Mesenchymal stem cell (in vitro differentiated cells and primary cell): ENCODE measurements around the gene POU4F3.

Experiments
- DNase-seq: peaks from one replicate; pipeline ENCODE4 v3.0.0-alpha.2; 2013
- H2AFZ ChIP-seq: one replicate; pipeline ENCODE4 v1.6.1; 2013; ENCODE audit warnings: low read depth, mild to moderate bottlenecking, control low read depth, inconsistent platforms, low read length, moderate library complexity
- H2AK5ac ChIP-seq: 2 replicates; pipeline ENCODE4 v1.6.1; 2013; ENCODE audit warnings: low read length, moderate library complexity, mild to moderate bottlenecking, inconsistent platforms; ENCODE audit not compliant: severe bottlenecking
- H2BK120ac ChIP-seq: one replicate; pipeline ENCODE4 v1.6.1; 2013; ENCODE audit warnings: low read depth, mild to moderate bottlenecking, inconsistent platforms, low read length, moderate library complexity
- H2BK12ac ChIP-seq, 2 experiments: one replicate each; pipeline ENCODE4 v1.6.1; 2013; ENCODE audit warnings: inconsistent platforms in 2 of 2, low read length in 2 of 2, mild to moderate bottlenecking in 2 of 2, moderate library complexity in 2 of 2, control low read depth in 1 of 2
- H2BK15ac ChIP-seq: one replicate; pipeline ENCODE4 v1.6.1; 2013; ENCODE audit warnings: mild to moderate bottlenecking, low read depth, inconsistent platforms; ENCODE audit not compliant: poor library complexity, severe bottlenecking
- H2BK5ac ChIP-seq: 2 replicates; pipeline ENCODE4 v1.6.1; 2013; ENCODE audit warnings: low read depth, mild to moderate bottlenecking, low read length, control low read depth, inconsistent platforms; ENCODE audit not compliant: poor library complexity, severe bottlenecking
- H3K14ac ChIP-seq, 2 experiments: one replicate each; pipeline ENCODE4 v1.6.1; 2013; ENCODE audit warnings: inconsistent platforms in 2 of 2, low read length in 2 of 2, control low read depth in 1 of 2, mild to moderate bottlenecking in 1 of 2, moderate library complexity in 1 of 2
- H3K18ac ChIP-seq, 2 experiments: one replicate each; pipeline ENCODE4 v1.6.1; 2013; ENCODE audit warnings: inconsistent platforms in 2 of 2, low read length in 2 of 2, control low read depth in 1 of 2, low read depth in 1 of 2, mild to moderate bottlenecking in 1 of 2
- H3K23ac ChIP-seq, 2 experiments: one replicate each; pipeline ENCODE4 v1.6.1; 2013; ENCODE audit warnings: inconsistent platforms in 2 of 2, low read length in 2 of 2, mild to moderate bottlenecking in 2 of 2, moderate library complexity in 2 of 2, control low read depth in 1 of 2
- H3K27ac ChIP-seq: 2 replicates; pipeline ENCODE4 v1.5.1; 2013; ENCODE audit warnings: mild to moderate bottlenecking, moderate library complexity, low read length, control low read depth, inconsistent platforms; ENCODE audit not compliant: poor library complexity, severe bottlenecking
- H3K27me3 ChIP-seq, 2 experiments: 2 replicates each; pipeline versions ENCODE4 v1.6.1 to v1.7.0; 2013; ENCODE audit warnings: low read length in 2 of 2, mild to moderate bottlenecking in 2 of 2, moderate library complexity in 2 of 2, control low read depth in 1 of 2, inconsistent platforms in 1 of 2; ENCODE audit not compliant: control insufficient read depth in 1 of 2, insufficient read depth in 1 of 2
- H3K36me3 ChIP-seq, 2 experiments: 2 replicates each; pipeline versions ENCODE4 v1.6.1 to v1.7.0; 2013; ENCODE audit warnings: low read length in 2 of 2, control low read depth in 1 of 2, inconsistent platforms in 1 of 2, low read depth in 1 of 2, mild to moderate bottlenecking in 1 of 2; ENCODE audit not compliant: insufficient read depth in 2 of 2, control insufficient read depth in 1 of 2
- H3K4ac ChIP-seq, 2 experiments: one replicate each; pipeline ENCODE4 v1.6.1; 2013; ENCODE audit warnings: inconsistent platforms in 2 of 2, low read length in 2 of 2, mild to moderate bottlenecking in 2 of 2, moderate library complexity in 2 of 2, control low read depth in 1 of 2, low read depth in 1 of 2
- H3K4me1 ChIP-seq: 2 replicates; pipeline ENCODE4 v1.6.1; 2013; ENCODE audit warnings: low read depth, low read length, control low read depth; ENCODE audit not compliant: control insufficient read depth, insufficient read depth
- H3K4me2 ChIP-seq: 2 replicates; pipeline ENCODE4 v1.6.1; 2013; ENCODE audit warnings: low read length, mild to moderate bottlenecking, inconsistent platforms; ENCODE audit not compliant: poor library complexity, severe bottlenecking
- H3K4me3 ChIP-seq, 2 experiments: 2 replicates each; pipeline versions ENCODE4 v1.5.1 to v1.7.0; 2013; ENCODE audit warnings: low read length in 2 of 2, mild to moderate bottlenecking in 2 of 2, control low read depth in 1 of 2, low read depth in 1 of 2; ENCODE audit not compliant: insufficient read depth in 1 of 2
- H3K79me1 ChIP-seq: replicated peaks from 2 replicates; pipeline ENCODE4 v1.6.1; 2013; ENCODE audit warnings: mild to moderate bottlenecking, control low read depth, low read length, inconsistent platforms; ENCODE audit not compliant: poor library complexity, severe bottlenecking
- H3K9ac ChIP-seq: 2 replicates; pipeline ENCODE4 v1.7.0; 2013; ENCODE audit warnings: mild to moderate bottlenecking, low read length, moderate library complexity
- H3K9me3 ChIP-seq: 2 replicates; pipeline ENCODE4 v1.7.0; 2013; ENCODE audit warnings: mild to moderate bottlenecking, low read length; ENCODE audit not compliant: control insufficient read depth
- H4K8ac ChIP-seq: one replicate; pipeline ENCODE4 v1.6.1; 2013; ENCODE audit warnings: inconsistent platforms, mild to moderate bottlenecking, low read length, moderate library complexity
- H4K91ac ChIP-seq: one replicate; pipeline ENCODE4 v1.6.1; 2013; ENCODE audit warnings: mild to moderate bottlenecking, low read length, inconsistent platforms
- WGBS: methylation state at CpG from one replicate; pipeline ENCODE4 v1.1.7; 2013; ENCODE audit warnings: mixed read lengths; 5-methylcytosine and 5-hydroxymethylcytosine counted together

The POU4F3 gene

GRCh38 chr5:146376821-146377220, 38.2 kb downstream of the POU4F3 start:
- 72% methylated on average over 2 of the region's 2 CpGs for WGBS
- no peak for DNase-seq
- no peak overlapping the region for H2BK12ac ChIP-seq
- peaks cover 22 to 30% of the 10 kb centered on the region in 2 experiments for H3K27me3 ChIP-seq
- H3K79me1 ChIP-seq = no peaks in the 10 kb centered on the region
- no peak overlapping the region for H3K4me2 ChIP-seq
- H4K8ac ChIP-seq = no peak overlapping the region
- H3K4me3 ChIP-seq = no peak overlapping the region
- no peak overlapping the region for H3K23ac ChIP-seq
- no peaks in the 10 kb centered on the region for H3K9me3 ChIP-seq
- no peak overlapping the region for H3K9ac ChIP-seq
- no peak overlapping the region for H2BK120ac ChIP-seq
- no peak overlapping the region for H3K14ac ChIP-seq
- no peak overlapping the region for H2BK15ac ChIP-seq
- no peaks in the 10 kb centered on the region for H3K4me1 ChIP-seq
- no peak overlapping the region for H3K27ac ChIP-seq
- H4K91ac ChIP-seq = no peak overlapping the region
- H3K4ac ChIP-seq = no peak overlapping the region
- H2BK5ac ChIP-seq = no peak overlapping the region
- no peaks in the 10 kb centered on the region for H3K36me3 ChIP-seq
- no peak overlapping the region for H2AK5ac ChIP-seq
- no peak overlapping the region for H2AFZ ChIP-seq
- H3K18ac ChIP-seq = no peak overlapping the region

DNA sequence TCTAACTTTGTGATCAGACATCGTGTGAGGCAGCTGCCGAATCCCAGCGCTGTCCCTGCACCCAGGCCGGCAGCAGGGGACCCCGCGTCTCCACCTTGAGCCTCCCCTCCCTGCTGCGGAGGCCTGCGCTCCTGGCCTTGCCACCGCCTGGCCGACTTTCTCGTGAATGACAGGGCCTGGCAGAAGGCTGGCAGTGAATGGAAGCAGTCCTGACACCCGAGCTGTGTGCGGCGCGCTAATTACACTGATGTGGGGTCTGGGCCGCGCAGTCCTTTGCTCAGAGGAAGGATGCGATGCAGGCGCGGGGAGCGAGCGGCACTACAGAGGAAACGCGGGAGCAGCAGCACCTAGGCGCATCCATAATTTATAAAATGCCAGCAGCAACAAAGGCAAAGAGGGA, 40.3 kb downstream of the POU4F3 start:
- no peak for DNase-seq
- no peak overlapping the region for H2BK12ac ChIP-seq
- H3K9ac ChIP-seq = no peak overlapping the region
- no peak overlapping the region for H2BK120ac ChIP-seq
- no peaks in the 10 kb centered on the region for H3K79me1 ChIP-seq
- peaks cover 19 to 30% of the 10 kb centered on the region in 2 experiments for H3K27me3 ChIP-seq
- H2BK15ac ChIP-seq = no peak overlapping the region
- H2AFZ ChIP-seq = no peak overlapping the region
- no peaks in the 10 kb centered on the region for H3K36me3 ChIP-seq
- WGBS = 51% methylated on average over 25 of the region's 25 CpGs
- H3K14ac ChIP-seq = no peak overlapping the region
- no peak overlapping the region for H3K23ac ChIP-seq
- no peak overlapping the region for H3K4me2 ChIP-seq
- H3K4me1 ChIP-seq = no peaks in the 10 kb centered on the region
- H4K91ac ChIP-seq = no peak overlapping the region
- no peaks in the 10 kb centered on the region for H3K9me3 ChIP-seq
- H3K4ac ChIP-seq = no peak overlapping the region
- no peak overlapping the region for H3K27ac ChIP-seq
- no peak overlapping the region for H3K4me3 ChIP-seq
- no peak overlapping the region for H2AK5ac ChIP-seq
- no peak overlapping the region for H4K8ac ChIP-seq
- no peak overlapping the region for H2BK5ac ChIP-seq
- no peak overlapping the region for H3K18ac ChIP-seq

DNA sequence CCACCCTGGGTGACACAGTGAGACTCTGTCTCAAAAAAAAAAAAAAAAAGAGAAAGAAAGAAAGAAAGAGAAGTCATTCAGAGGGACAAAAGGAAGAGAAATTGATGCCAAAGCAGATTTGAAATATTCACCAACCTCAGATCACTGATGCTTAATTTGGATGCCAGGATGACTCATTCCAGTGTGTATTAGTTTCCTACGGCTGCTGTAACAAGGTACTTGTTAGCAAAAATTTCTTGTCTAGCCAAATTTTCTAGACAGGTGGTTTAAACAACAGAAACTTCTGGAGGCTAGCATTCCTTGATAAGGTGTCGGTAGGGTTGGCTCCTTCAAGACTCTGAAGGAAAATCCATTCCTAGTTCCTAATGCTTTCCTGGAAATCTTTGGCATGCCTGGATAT, 42.1 kb downstream of the POU4F3 start:
- no peak overlapping the region for H3K4ac ChIP-seq
- no peak overlapping the region for H2BK12ac ChIP-seq
- no peak overlapping the region for H2BK120ac ChIP-seq
- H3K14ac ChIP-seq = no peak overlapping the region
- no peaks in the 10 kb centered on the region for H3K9me3 ChIP-seq
- no peaks in the 10 kb centered on the region for H3K36me3 ChIP-seq
- no peak overlapping the region for H3K4me2 ChIP-seq
- H3K23ac ChIP-seq = no peak overlapping the region
- H2BK5ac ChIP-seq = no peak overlapping the region
- WGBS = 87% methylated on average over 2 of the region's 2 CpGs
- H3K27ac ChIP-seq = no peak overlapping the region
- H2AK5ac ChIP-seq = no peak overlapping the region
- no peaks in the 10 kb centered on the region for H3K79me1 ChIP-seq
- H4K91ac ChIP-seq = no peak overlapping the region
- H3K4me3 ChIP-seq = no peak overlapping the region
- H3K18ac ChIP-seq = no peak overlapping the region
- H3K9ac ChIP-seq = no peak overlapping the region
- no peaks in the 10 kb centered on the region for H3K4me1 ChIP-seq
- H2AFZ ChIP-seq = no peak overlapping the region
- H4K8ac ChIP-seq = no peak overlapping the region
- H2BK15ac ChIP-seq = no peak overlapping the region
- no peak for DNase-seq
- peaks cover 26 to 38% of the 10 kb centered on the region in 2 experiments for H3K27me3 ChIP-seq

DNA sequence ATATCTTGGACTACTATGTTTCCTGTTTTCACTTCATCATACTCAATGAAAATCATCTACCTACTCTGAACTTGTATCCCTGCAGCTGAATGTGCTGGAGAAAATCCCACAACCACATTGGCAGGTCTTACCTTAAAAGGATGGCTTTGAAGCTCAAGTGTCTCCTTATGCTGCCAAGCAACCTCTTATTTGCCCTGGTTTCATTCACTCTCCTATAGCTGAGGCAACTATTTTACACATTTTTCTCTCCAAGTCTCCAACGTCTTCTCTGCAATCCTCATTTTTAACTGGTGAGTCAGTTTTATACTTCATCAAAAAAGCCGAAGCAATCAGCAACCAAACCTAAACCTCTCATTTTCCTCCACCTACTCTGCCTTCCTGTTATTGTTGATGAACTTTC, 49.7 kb downstream of the POU4F3 start:
- Histone ChIP-seq H2AFZ (no peak overlapping the region), H3K4ac (no peak overlapping the region), H2BK120ac (no peak overlapping the region), H3K36me3 (no peaks in the 10 kb centered on the region), H3K14ac (no peak overlapping the region), H2AK5ac (no peak overlapping the region), H2BK5ac (no peak overlapping the region), H3K27ac (no peak overlapping the region), H3K79me1 (no peaks in the 10 kb centered on the region), H3K27me3 (peaks cover 50 to 63% of the 10 kb centered on the region in 2 experiments), H4K91ac (no peak overlapping the region), H3K9me3 (no peaks in the 10 kb centered on the region), H3K23ac (no peak overlapping the region), H3K4me2 (no peak overlapping the region), H3K18ac (no peak overlapping the region), H4K8ac (no peak overlapping the region), H3K4me1 (no peaks in the 10 kb centered on the region), H2BK15ac (no peak overlapping the region), H3K9ac (no peak overlapping the region), H2BK12ac (no peak overlapping the region), H3K4me3 (no peak overlapping the region)
- WGBS = 37% methylated on average over 2 of the region's 2 CpGs
- DNase-seq = no peak
